HG03159 (cell line): ENCODE measurements around the gene WDR7.

Experiments
- ATAC-seq: cut with Tn5 transposase; IDR thresholded peaks from one replicate; pipeline ENCODE4 v1.9.1; 2021; ENCODE audit warnings: mild to moderate bottlenecking, moderate library complexity; ENCODE audit not compliant: unreplicated experiment

Gene WDR7

GRCh38 chr18:56650944-56651770 is at the start of gene WDR7:
Gene WDR7 (plus strand): TSS chr18:56651359. CDS start chr18:56672516, 21,157 bp downstream.
- ATAC-seq: peak; percentile 97

GRCh38 chr18:56606618-56607017 is 44.5 kb upstream of the WDR7 start:
- no peak for ATAC-seq

- ATAC-seq: no peak
These were observed 35.2 kb upstream of the WDR7 start for GRCh38 chr18:56615738-56616520.

- ATAC-seq: no peak
These were observed 23.2 kb upstream of the WDR7 start for GRCh38 chr18:56627991-56628390.

- ATAC-seq: no peak
These were observed 18.8 kb upstream of the WDR7 start for GRCh38 chr18:56632070-56633022.

- ATAC-seq: no peak
These were observed 16.2 kb upstream of the WDR7 start for GRCh38 chr18:56635007-56635406.

GRCh38 chr18:56637176-56637575 is 14.0 kb upstream of the WDR7 start:
- no peak for ATAC-seq

GRCh38 chr18:56637711-56638231 is 13.4 kb upstream of the WDR7 start:
- ATAC-seq: peak; percentile 13

- ATAC-seq: peak; percentile 98
These were observed 12.7 kb upstream of the WDR7 start, which contains the start of gene TXNL1 for GRCh38 chr18:56638232-56639103. Gene TXNL1 (minus strand): TSS chr18:56638592. CDS start chr18:56638440, 152 bp downstream.

- ATAC-seq: no peak
These were observed 12.1 kb upstream of the WDR7 start for GRCh38 chr18:56639104-56639381.

GRCh38 chr18:56639571-56639970 is 11.6 kb upstream of the WDR7 start:
- ATAC-seq: no peak

GRCh38 chr18:56641714-56642337 is 9.3 kb upstream of the WDR7 start:
- ATAC-seq: no peak

- no peak for ATAC-seq
These were observed 7.8 kb upstream of the WDR7 start for GRCh38 chr18:56643381-56643780.

- no peak for ATAC-seq
These were observed 5.6 kb upstream of the WDR7 start for GRCh38 chr18:56645415-56646016.

GRCh38 chr18:56647071-56647470 is 4.1 kb upstream of the WDR7 start:
- ATAC-seq: no peak

GRCh38 chr18:56647951-56648893 is 2.9 kb upstream of the WDR7 start:
- no peak for ATAC-seq

GRCh38 chr18:56649996-56650395 is 1.2 kb upstream of the WDR7 start:
- no peak for ATAC-seq

- no peak for ATAC-seq
These were observed 573 bp downstream of the WDR7 start for GRCh38 chr18:56651771-56652092.
